ENCODE measurements around the gene SUV39H2.

The SUV39H2 gene

DNA sequence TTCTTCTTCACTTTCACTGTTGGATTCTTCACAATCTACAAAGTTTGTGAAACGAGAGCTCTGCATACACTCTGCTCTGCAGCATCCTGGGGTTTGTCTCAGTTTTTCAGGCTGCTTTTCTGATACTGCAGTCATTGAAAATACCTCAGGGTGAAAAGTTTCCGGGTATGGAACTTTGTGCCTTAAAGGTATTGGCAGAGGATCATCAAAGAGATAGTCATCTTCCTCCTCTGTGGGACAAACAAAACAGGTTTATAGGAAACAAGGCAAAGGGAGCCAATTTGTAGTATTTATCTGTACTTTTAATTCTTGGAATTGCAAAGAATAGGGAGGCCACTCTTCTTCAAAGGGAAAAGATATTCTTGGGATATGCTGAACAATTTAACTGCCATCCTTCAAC, 30.4 kb downstream of the SUV39H2 start:
- H4K20me1 ChIP-seq (ENCODE audit: insufficient read depth, low read length), result no peaks in the 10 kb centered on the region
- no peak overlapping the region for H3K27ac ChIP-seq (ENCODE audit: low read length)
- peaks cover 84% of the 10 kb centered on the region for H3K36me3 ChIP-seq (replicated peaks; ENCODE audit: low read depth, low read length)
- no peak overlapping the region for H3K9ac ChIP-seq (ENCODE audit: low read length)
- no peak overlapping the region for H3K4me3 ChIP-seq (ENCODE audit: low read length)
- no peak overlapping the region for H2AFZ ChIP-seq (ENCODE audit: low read depth, low read length)
- TF ChIP-seq EZH2phosphoT487 (IDR thresholded peaks at IDR 0.05; ENCODE audit: low read depth), result no peak
- H3K27me3 ChIP-seq (ENCODE audit: low read depth, low read length), result no peaks in the 10 kb centered on the region
- no peaks in the 10 kb centered on the region for H3K79me2 ChIP-seq (ENCODE audit: low read length)
- H3K9me3 ChIP-seq (ENCODE audit: insufficient read depth, low read length), result peaks cover 4% of the 10 kb centered on the region; the same call in 1 of the 2 replicates
- no peaks in the 10 kb centered on the region for H3K4me1 ChIP-seq (ENCODE audit: low read length)
- H3K4me2 ChIP-seq (ENCODE audit: low read length), result no peak overlapping the region

DNA sequence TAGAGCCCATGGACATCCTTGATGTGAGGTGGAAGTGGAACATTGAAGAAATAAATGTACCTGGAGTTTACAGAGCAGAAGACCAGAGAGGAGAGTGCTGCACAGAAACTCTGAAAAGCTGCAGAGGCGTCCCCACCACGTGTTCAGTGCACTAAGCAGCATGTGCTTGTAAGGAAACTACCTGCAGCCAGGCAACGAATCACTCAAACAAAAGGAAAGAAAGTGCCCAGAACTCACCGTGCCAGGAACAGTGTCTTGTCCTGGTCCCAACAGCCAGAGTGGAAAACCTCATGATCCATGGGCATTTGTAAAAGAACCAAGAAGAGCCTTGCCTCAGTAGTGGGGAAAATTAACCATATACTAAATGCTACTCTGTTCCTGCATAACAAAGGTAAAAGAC, 32.3 kb downstream of the SUV39H2 start:
- no peak for TF ChIP-seq EZH2phosphoT487 (IDR thresholded peaks at IDR 0.05; ENCODE audit: low read depth)
- TF ChIP-seq, protein P1, sequence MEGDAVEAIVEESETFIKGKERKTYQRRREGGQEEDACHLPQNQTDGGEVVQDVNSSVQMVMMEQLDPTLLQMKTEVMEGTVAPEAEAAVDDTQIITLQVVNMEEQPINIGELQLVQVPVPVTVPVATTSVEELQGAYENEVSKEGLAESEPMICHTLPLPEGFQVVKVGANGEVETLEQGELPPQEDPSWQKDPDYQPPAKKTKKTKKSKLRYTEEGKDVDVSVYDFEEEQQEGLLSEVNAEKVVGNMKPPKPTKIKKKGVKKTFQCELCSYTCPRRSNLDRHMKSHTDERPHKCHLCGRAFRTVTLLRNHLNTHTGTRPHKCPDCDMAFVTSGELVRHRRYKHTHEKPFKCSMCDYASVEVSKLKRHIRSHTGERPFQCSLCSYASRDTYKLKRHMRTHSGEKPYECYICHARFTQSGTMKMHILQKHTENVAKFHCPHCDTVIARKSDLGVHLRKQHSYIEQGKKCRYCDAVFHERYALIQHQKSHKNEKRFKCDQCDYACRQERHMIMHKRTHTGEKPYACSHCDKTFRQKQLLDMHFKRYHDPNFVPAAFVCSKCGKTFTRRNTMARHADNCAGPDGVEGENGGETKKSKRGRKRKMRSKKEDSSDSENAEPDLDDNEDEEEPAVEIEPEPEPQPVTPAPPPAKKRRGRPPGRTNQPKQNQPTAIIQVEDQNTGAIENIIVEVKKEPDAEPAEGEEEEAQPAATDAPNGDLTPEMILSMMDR (IDR thresholded peaks at IDR 0.05; ENCODE audit: low read depth, low read length), result no peak
- no peak overlapping the region for H3K9ac ChIP-seq (ENCODE audit: low read length)
- no peaks in the 10 kb centered on the region for H4K20me1 ChIP-seq (ENCODE audit: insufficient read depth, low read length)
- no peak overlapping the region for H2AFZ ChIP-seq (ENCODE audit: low read depth, low read length)
- H3K9me3 ChIP-seq (ENCODE audit: insufficient read depth, low read length), result peaks cover 4% of the 10 kb centered on the region; the same call in 1 of the 2 replicates
- H3K79me2 ChIP-seq (ENCODE audit: low read length), result no peaks in the 10 kb centered on the region
- H3K27ac ChIP-seq (ENCODE audit: low read length), result no peak overlapping the region
- no peaks in the 10 kb centered on the region for H3K4me1 ChIP-seq (ENCODE audit: low read length)
- H3K27me3 ChIP-seq (ENCODE audit: low read depth, low read length), result no peaks in the 10 kb centered on the region
- peaks cover 90% of the 10 kb centered on the region for H3K36me3 ChIP-seq (replicated peaks; ENCODE audit: low read depth, low read length)
- no peak overlapping the region for H3K4me3 ChIP-seq (ENCODE audit: low read length)
- no peak overlapping the region for H3K4me2 ChIP-seq (ENCODE audit: low read length)

DNA sequence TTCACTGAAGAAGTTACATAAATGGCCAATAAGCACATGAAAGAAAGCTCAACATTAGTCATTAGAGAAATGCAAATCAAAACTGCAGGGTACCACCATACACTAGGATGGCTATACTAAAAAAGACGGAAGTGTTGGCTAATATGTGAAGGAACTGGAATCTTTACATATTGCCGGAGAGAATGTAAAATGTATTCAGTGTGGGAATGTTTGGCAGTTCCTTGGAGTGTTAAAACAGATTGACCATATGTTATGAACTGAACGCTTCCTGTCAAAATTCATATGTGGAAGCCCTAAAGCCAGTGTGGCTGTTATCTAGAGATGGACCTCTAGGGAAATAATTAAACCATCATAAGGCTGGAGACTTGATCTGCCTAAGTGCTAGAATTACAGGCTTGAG, 33.1 kb downstream of the SUV39H2 start:
- H4K20me1 ChIP-seq (ENCODE audit: insufficient read depth, low read length), result no peaks in the 10 kb centered on the region
- no peak overlapping the region for H3K4me2 ChIP-seq (ENCODE audit: low read length)
- H3K27me3 ChIP-seq (ENCODE audit: low read depth, low read length), result no peaks in the 10 kb centered on the region
- H2AFZ ChIP-seq (ENCODE audit: low read depth, low read length), result no peak overlapping the region
- H3K36me3 ChIP-seq (replicated peaks; ENCODE audit: low read depth, low read length), result peaks cover 90% of the 10 kb centered on the region
- no peaks in the 10 kb centered on the region for H3K79me2 ChIP-seq (ENCODE audit: low read length)
- TF ChIP-seq, protein P1 (IDR thresholded peaks at IDR 0.05; ENCODE audit: low read depth, low read length), result no peak
- no peak for TF ChIP-seq EZH2phosphoT487 (IDR thresholded peaks at IDR 0.05; ENCODE audit: low read depth)
- H3K9ac ChIP-seq (ENCODE audit: low read length), result no peak overlapping the region
- no peaks in the 10 kb centered on the region for H3K4me1 ChIP-seq (ENCODE audit: low read length)
- no peak overlapping the region for H3K27ac ChIP-seq (ENCODE audit: low read length)
- no peak overlapping the region for H3K4me3 ChIP-seq (ENCODE audit: low read length)
- peaks cover 9% of the 10 kb centered on the region; the same call in 1 of the 2 replicates for H3K9me3 ChIP-seq (ENCODE audit: insufficient read depth, low read length)

DNA sequence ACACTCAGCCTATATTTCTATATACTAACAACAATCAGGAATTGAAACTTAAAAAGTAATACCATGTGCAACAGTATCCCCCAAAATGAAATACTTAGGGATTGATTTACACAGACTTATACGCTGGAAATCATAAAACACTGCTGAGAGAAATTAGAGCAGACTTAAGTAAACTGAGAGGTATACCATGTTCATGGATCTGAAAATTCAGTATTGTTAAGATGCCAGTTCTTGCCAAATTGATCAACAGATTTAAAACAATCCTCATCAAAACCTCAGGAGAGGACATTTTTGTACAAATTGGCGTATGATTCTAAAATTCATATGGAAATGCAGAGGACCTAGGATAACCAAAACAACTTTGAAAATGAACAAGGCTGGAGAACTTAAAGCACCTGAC, 37.9 kb downstream of the SUV39H2 start:
- Histone ChIP-seq H3K79me2 (ENCODE audit: low read length) (no peaks in the 10 kb centered on the region), H3K36me3 (replicated peaks; ENCODE audit: low read depth, low read length) (peaks cover 75% of the 10 kb centered on the region), H3K27ac (ENCODE audit: low read length) (no peak overlapping the region), H3K9ac (ENCODE audit: low read length) (no peak overlapping the region), H3K9me3 (ENCODE audit: insufficient read depth, low read length) (peaks cover 9% of the 10 kb centered on the region; the same call in 1 of the 2 replicates), H4K20me1 (ENCODE audit: insufficient read depth, low read length) (no peaks in the 10 kb centered on the region), H2AFZ (ENCODE audit: low read depth, low read length) (no peak overlapping the region), H3K4me2 (ENCODE audit: low read length) (no peak overlapping the region), H3K4me1 (ENCODE audit: low read length) (no peaks in the 10 kb centered on the region), H3K27me3 (ENCODE audit: low read depth, low read length) (no peaks in the 10 kb centered on the region), H3K4me3 (ENCODE audit: low read length) (no peak overlapping the region)
- TF ChIP-seq, protein P1 (IDR thresholded peaks at IDR 0.05; ENCODE audit: low read depth, low read length), result no peak
- no peak for TF ChIP-seq EZH2phosphoT487 (IDR thresholded peaks at IDR 0.05; ENCODE audit: low read depth)
